Gastrocnemius medialis (tissue), 4 donors: Measurements from ENCODE around the gene GOLGA1. TPM values are rescaled to one million over a fixed set of nuclear protein-coding genes. Genes with fewer than 3 reads are reported as not detected.

Experiments used
- ATAC-seq, 2 donors: fragments of 150-250 bp; one replicate each; pipeline ENCODE4 v1.9.1; 2016
- DNase-seq, 2 donors: peaks; one replicate each; pipeline ENCODE4 v3.0.0-alpha.2; 2019
- H3K27ac ChIP-seq, 4 donors: fragments of 200-600 bp; sonication (generic); 1 replicate in 1 of 4; 2 replicates in 3 of 4; pipeline ENCODE4 v1.5.1; 2016 to 2018; ENCODE audit warnings: mild to moderate bottlenecking in 2 of 4, moderate library complexity in 1 of 4
- H3K27me3 ChIP-seq, 3 donors: fragments of 200-600 bp; sonication (generic) in 2 of 3; 1 replicate in 1 of 3; 2 replicates in 2 of 3; pipeline versions ENCODE4 v1.5.1 to v1.6.0; 2016 to 2019; ENCODE audit warnings: mild to moderate bottlenecking in 1 of 3, moderate library complexity in 1 of 3
- H3K36me3 ChIP-seq, 2 donors: fragments of 200-600 bp; sonication (generic) in 1 of 2; one replicate each; pipeline ENCODE4 v1.5.1; 2017 to 2018
- H3K4me1 ChIP-seq, 2 donors: fragments of 200-600 bp; sonication (generic) in 1 of 2; one replicate each; pipeline ENCODE4 v1.5.1; 2016 to 2017; ENCODE audit warnings: mild to moderate bottlenecking in 2 of 2
- H3K4me3 ChIP-seq, 4 donors: fragments of 200-600 bp; sonication (generic) in 3 of 4; 1 replicate in 1 of 4; 2 replicates in 3 of 4; pipeline ENCODE4 v1.5.1; 2016 to 2019; ENCODE audit warnings: mild to moderate bottlenecking in 2 of 4
- H3K9me3 ChIP-seq, 3 donors: fragments of 200-600 bp; sonication (generic) in 2 of 3; 1 replicate in 1 of 3; 2 replicates in 2 of 3; pipeline ENCODE4 v1.5.1; 2016 to 2019
- POLR2A ChIP-seq, 2 donors: fragments of 450-650 bp; IDR thresholded peaks; one replicate each; pipeline ENCODE4 v1.6.1; 2017; ENCODE audit warnings: antibody characterized with exemption in 2 of 2, mild to moderate bottlenecking in 2 of 2, moderate library complexity in 2 of 2
- in situ Hi-C, 4 donors: fragments of 200-750 bp; cut with MboI; loops; one replicate each; pipeline versions ENCODE4 v1.15.0 to v1.8.0; 2017; ENCODE audit warnings: low sequenced_read_pairs in 4 of 4
- intact Hi-C: fragments of 100-400 bp; cut with DNase I; formaldehyde crosslinking; loops from one replicate; pipeline ENCODE4 v1.15.1; 2023; ENCODE audit warnings: low total_unique reads
- total RNA-seq, 4 donors: library from RNA; depleted of rRNA; stranded (reverse); fragments of >200 nt; gene quantifications; one replicate each; pipeline versions ENCODE4 v1.1.0 to v1.2.3, GENCODE V29; 2016
- TF ChIP-seq, protein P1 (sequence below), 5 experiments: fragments of 450-650 bp in 3 of 5; fragments of 200-600 bp in 2 of 5; sonication (generic) in 2 of 5; IDR thresholded peaks in 4 of 5; conservative IDR thresholded peaks in 1 of 5; 1 replicate in 4 of 5; 2 replicates in 1 of 5; pipeline ENCODE4 v1.5.1; 2016 to 2019; ENCODE audit warnings: antibody characterized with exemption in 5 of 5, mild to moderate bottlenecking in 3 of 5, moderate library complexity in 3 of 5

GOLGA1 gene
- total RNA-seq, 4 donors from 2014 or later = 12.2 to 20.5 (median 18.6) TPM

DNA sequence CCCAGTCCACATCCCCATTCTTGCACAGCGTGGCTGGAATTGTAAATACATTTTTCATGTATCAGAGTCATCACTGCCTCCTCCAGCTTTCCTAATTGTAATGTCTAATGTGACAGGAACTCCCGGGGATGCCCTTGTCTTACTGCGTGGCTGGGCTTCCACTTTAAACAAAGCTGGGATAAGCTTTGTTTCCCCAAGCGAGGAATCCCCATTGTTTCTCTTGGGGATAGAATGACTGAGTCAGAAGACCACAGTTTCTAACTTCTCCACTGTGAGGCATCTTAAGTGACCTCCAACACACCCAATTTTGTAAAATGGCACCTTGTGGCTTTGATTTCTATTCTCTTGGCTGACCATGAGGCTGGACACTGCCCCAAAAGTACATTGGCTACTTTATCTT, 56.5 kb downstream of the GOLGA1 start:
- Histone ChIP-seq H3K4me1 (no peaks in the 10 kb centered on the region), H3K36me3 (peaks cover 0 to 91% of the 10 kb centered on the region in 2 donors), H3K27me3 (no peaks in the 10 kb centered on the region), H3K4me3 (no peak overlapping the region), H3K27ac (no peak overlapping the region), H3K9me3 (no peaks in the 10 kb centered on the region)
- TF ChIP-seq, protein P1, sequence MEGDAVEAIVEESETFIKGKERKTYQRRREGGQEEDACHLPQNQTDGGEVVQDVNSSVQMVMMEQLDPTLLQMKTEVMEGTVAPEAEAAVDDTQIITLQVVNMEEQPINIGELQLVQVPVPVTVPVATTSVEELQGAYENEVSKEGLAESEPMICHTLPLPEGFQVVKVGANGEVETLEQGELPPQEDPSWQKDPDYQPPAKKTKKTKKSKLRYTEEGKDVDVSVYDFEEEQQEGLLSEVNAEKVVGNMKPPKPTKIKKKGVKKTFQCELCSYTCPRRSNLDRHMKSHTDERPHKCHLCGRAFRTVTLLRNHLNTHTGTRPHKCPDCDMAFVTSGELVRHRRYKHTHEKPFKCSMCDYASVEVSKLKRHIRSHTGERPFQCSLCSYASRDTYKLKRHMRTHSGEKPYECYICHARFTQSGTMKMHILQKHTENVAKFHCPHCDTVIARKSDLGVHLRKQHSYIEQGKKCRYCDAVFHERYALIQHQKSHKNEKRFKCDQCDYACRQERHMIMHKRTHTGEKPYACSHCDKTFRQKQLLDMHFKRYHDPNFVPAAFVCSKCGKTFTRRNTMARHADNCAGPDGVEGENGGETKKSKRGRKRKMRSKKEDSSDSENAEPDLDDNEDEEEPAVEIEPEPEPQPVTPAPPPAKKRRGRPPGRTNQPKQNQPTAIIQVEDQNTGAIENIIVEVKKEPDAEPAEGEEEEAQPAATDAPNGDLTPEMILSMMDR (IDR thresholded peaks at IDR 0.05 in 4 of 5, conservative IDR thresholded peaks at IDR 0.05 in 1 of 5) = no peak
- TF ChIP-seq POLR2A (IDR thresholded peaks at IDR 0.05) = no peak
- no peak for ATAC-seq
- DNase-seq = no peak
- in situ Hi-C loops (no loop called here), intact Hi-C loops (no loop called here)

DNA sequence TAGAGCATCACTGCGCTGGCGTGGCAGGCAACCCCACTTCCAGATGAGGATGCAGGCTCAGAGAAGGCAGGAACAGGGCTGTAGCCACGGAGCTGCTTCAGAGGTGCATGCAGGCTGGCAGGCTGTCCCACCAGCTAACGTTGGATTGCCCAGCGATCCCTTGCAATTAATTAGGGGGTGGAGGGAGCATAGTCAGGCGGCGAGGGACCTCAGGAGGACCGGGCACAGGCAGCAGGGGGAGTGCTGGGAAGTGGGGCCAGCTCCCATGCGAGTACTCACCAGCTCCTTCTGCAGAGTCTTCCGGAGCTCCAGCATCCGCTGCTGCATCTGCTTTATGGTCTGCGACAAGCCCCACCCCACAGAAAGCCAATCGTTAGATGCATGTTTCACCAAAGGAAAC, 58.7 kb downstream of the GOLGA1 start:
- Histone ChIP-seq H3K27ac (no peak overlapping the region), H3K4me3 (no peak overlapping the region), H3K9me3 (no peaks in the 10 kb centered on the region), H3K27me3 (no peaks in the 10 kb centered on the region), H3K36me3 (peaks cover 0 to 92% of the 10 kb centered on the region in 2 donors), H3K4me1 (no peaks in the 10 kb centered on the region)
- ATAC-seq = no peak
- no peak for DNase-seq
- TF ChIP-seq, protein P1 (IDR thresholded peaks at IDR 0.05 in 4 of 5, conservative IDR thresholded peaks at IDR 0.05 in 1 of 5) = no peak
- TF ChIP-seq POLR2A (IDR thresholded peaks at IDR 0.05) = no peak
- intact Hi-C loops (no loop called here), in situ Hi-C loops (no loop called here)

DNA sequence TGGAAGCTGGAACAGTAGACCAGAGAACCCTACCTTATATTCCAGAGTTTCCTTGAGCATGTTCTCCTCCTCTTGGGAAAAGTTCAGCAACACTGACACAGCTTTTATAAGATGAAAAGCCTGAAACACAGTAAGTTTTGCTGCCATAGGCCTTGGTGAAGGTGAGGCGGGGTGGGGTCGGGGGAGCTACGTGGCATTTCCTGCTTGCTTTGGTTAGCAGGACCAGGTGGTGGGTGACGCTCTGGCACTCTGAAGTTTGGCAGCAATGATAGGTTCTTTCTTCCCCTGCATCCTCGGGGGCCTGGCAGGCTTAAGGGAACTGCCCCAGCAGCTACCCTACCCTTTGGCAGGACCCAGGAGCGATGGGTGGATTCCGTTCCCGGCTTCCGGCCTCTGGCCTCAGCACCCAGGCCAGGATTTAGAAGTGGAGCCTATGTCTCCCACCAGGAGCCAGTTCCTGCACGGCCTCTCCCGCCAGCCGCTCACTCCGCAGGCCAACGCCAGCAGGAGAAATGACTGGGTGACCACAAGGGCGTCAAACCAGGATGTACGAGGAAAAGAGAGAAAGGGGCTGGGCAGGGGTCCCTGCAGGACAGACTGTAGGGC, 59.6 kb downstream of the GOLGA1 start:
- DNase-seq (no peak), ATAC-seq (no peak)
- no peaks in the 10 kb centered on the region for H3K9me3 ChIP-seq
- no peak overlapping the region for H3K27ac ChIP-seq
- H3K27me3 ChIP-seq = no peaks in the 10 kb centered on the region
- H3K4me1 ChIP-seq = no peaks in the 10 kb centered on the region
- H3K4me3 ChIP-seq = no peak overlapping the region
- TF ChIP-seq POLR2A (IDR thresholded peaks at IDR 0.05) = no peak
- TF ChIP-seq, protein P1 (IDR thresholded peaks at IDR 0.05 in 4 of 5, conservative IDR thresholded peaks at IDR 0.05 in 1 of 5) = no peak
- intact Hi-C loops = no loop called here
- in situ Hi-C loops = no loop called here
- peaks cover 0 to 92% of the 10 kb centered on the region in 2 donors for H3K36me3 ChIP-seq

DNA sequence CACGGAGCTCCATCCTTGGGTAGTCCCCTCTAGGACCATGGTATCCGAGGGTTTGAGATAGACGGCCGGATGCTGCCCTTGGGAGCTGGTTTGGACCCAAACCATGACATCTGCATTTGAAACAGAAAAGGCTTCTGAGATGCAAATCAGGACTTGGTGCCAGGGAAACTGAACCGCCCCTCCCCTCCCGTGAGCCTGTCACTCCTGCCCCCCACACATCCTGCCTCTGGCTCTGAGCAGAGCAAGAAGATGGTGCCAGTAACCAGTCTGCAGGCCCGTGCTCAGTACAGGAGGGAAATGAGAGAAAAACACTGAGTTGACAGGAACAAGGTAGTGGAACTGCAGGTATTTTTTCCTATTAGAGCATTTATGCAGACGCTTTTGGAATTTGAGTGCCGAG, 60.4 kb downstream of the GOLGA1 start:
- Histone ChIP-seq H3K4me1 (no peaks in the 10 kb centered on the region), H3K36me3 (peaks cover 0 to 92% of the 10 kb centered on the region in 2 donors), H3K27me3 (no peaks in the 10 kb centered on the region), H3K27ac (no peak overlapping the region), H3K4me3 (no peak overlapping the region), H3K9me3 (no peaks in the 10 kb centered on the region)
- in situ Hi-C loops = no loop called here
- TF ChIP-seq, protein P1 (IDR thresholded peaks at IDR 0.05 in 4 of 5, conservative IDR thresholded peaks at IDR 0.05 in 1 of 5) = no peak
- TF ChIP-seq POLR2A (IDR thresholded peaks at IDR 0.05) = no peak
- intact Hi-C loops = no loop called here
- no peak for ATAC-seq
- DNase-seq = no peak

DNA sequence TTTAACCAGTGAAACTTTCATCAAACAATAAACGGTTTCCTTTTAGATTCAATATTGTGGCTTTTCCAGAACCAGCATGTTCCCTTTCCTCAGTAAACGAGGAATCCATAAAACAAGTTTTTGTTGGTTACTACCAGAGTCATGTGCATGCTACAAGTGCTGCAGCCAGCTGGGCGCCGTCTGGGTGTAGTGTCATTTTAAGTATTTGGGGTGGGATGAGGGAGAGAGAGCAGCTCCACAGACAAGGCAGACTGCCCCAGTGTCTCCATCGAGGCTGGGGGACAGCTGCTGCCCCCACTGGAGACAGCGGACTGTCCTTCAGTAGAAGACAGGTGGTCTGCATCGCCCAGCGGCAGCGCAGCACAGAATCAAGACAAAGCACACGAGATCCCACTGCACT, 61.7 kb downstream of the GOLGA1 start:
- no peak for ATAC-seq
- in situ Hi-C loops (no loop called here), intact Hi-C loops (no loop called here)
- Histone ChIP-seq H3K36me3 (peaks cover 0 to 93% of the 10 kb centered on the region in 2 donors), H3K27ac (no peak overlapping the region), H3K9me3 (no peaks in the 10 kb centered on the region), H3K4me3 (no peak overlapping the region), H3K27me3 (no peaks in the 10 kb centered on the region), H3K4me1 (peaks cover 0 to under 1% of the 10 kb centered on the region in 2 donors)
- no peak for TF ChIP-seq POLR2A (IDR thresholded peaks at IDR 0.05)
- TF ChIP-seq, protein P1 (IDR thresholded peaks at IDR 0.05 in 4 of 5, conservative IDR thresholded peaks at IDR 0.05 in 1 of 5) = no peak
- no peak for DNase-seq
